Medulla oblongata (tissue), 1 donor: Measurements from ENCODE around the gene FARSA.
"Not testable (repeated sequence)": the region's sequence is repeated elsewhere in the genome, so short reads cannot be mapped to it uniquely, and the experiment has no call there.

Experiments used
- DNase-seq: peaks from one replicate; pipeline ENCODE4 v3.0.0-alpha.2; 2015; ENCODE audit errors: extremely low spot score

The FARSA gene

GRCh38 chr19:12953799-12954611, 20.5 kb upstream of the FARSA start:
- no peak for DNase-seq

- peak; percentile 55 for DNase-seq
Measured at GRCh38 chr19:12953138-12953798, 19.8 kb upstream of the FARSA start.

- no peak for DNase-seq
Measured at GRCh38 chr19:12952488-12953137, 19.1 kb upstream of the FARSA start.

- DNase-seq, result not testable (repeated sequence)
Measured at GRCh38 chr19:12952050-12952449, 18.5 kb upstream of the FARSA start.

- DNase-seq, result no peak
Measured at GRCh38 chr19:12949363-12950283, 16.1 kb upstream of the FARSA start.

GRCh38 chr19:12948612-12949362, 15.3 kb upstream of the FARSA start:
- DNase-seq, result no peak

GRCh38 chr19:12947702-12948611, 14.4 kb upstream of the FARSA start:
- no peak for DNase-seq

GRCh38 chr19:12946731-12947496, 13.4 kb upstream of the FARSA start:
- no peak for DNase-seq

GRCh38 chr19:12946092-12946721, 12.7 kb upstream of the FARSA start:
- DNase-seq, result peak; percentile 47

GRCh38 chr19:12945479-12946091, 12.1 kb upstream of the FARSA start, which contains the start of gene RAD23A:
Gene RAD23A (plus strand): TSS chr19:12945862. CDS start chr19:12945949, 87 bp downstream.
- peak; percentile 94 for DNase-seq

GRCh38 chr19:12944104-12944674, 10.7 kb upstream of the FARSA start:
- no peak for DNase-seq

- DNase-seq, result no peak
Measured at GRCh38 chr19:12943437-12944044, 10.0 kb upstream of the FARSA start.

- no peak for DNase-seq
Measured at GRCh38 chr19:12940897-12941296, 7.4 kb upstream of the FARSA start.

- no peak for DNase-seq
Measured at GRCh38 chr19:12939975-12940423, 6.5 kb upstream of the FARSA start.

GRCh38 chr19:12938779-12939601, 5.5 kb upstream of the FARSA start:
- no peak for DNase-seq
